Measurements from ENCODE around the gene B3GNT3.
"Not testable (repeated sequence)": the region's sequence is repeated elsewhere in the genome, so short reads cannot be mapped to it uniquely, and the experiment has no call there.

B3GNT3 gene

GRCh38 chr19:17797424-17798201 is 2.7 kb downstream of the B3GNT3 start:
- peak; percentile 7 for DNase-seq

- not testable (repeated sequence) for DNase-seq
Observed at GRCh38 chr19:17798599-17798998, 3.7 kb downstream of the B3GNT3 start.

GRCh38 chr19:17802137-17802858 is 7.4 kb downstream of the B3GNT3 start:
- DNase-seq, result no peak

GRCh38 chr19:17803264-17803896 is 8.4 kb downstream of the B3GNT3 start:
- DNase-seq, result no peak

- no peak for DNase-seq
Observed at GRCh38 chr19:17805427-17805826, 10.5 kb downstream of the B3GNT3 start.

- no peak for DNase-seq
Observed at GRCh38 chr19:17806945-17807344, 12.0 kb downstream of the B3GNT3 start.

- DNase-seq, result no peak
Observed at GRCh38 chr19:17807731-17808316, 12.9 kb downstream of the B3GNT3 start.

- DNase-seq, result no peak
Observed at GRCh38 chr19:17811103-17811502, 16.2 kb downstream of the B3GNT3 start.

- DNase-seq, result no peak
Observed at GRCh38 chr19:17811681-17812080, 16.7 kb downstream of the B3GNT3 start.

- no peak for DNase-seq
Observed at GRCh38 chr19:17812099-17812498, 17.2 kb downstream of the B3GNT3 start.

GRCh38 chr19:17817668-17818363 is 22.9 kb downstream of the B3GNT3 start:
- no peak for DNase-seq

GRCh38 chr19:17821190-17821589 is 26.3 kb downstream of the B3GNT3 start, which contains the start of gene INSL3:
INSL3 (minus strand) TSS chr19:17821519; CDS start chr19:17821506, 13 bp downstream.
- no peak for DNase-seq

GRCh38 chr19:17824339-17824738 is 29.4 kb downstream of the B3GNT3 start:
- DNase-seq, result no peak

- DNase-seq, result no peak
Observed at GRCh38 chr19:17826508-17827056, 31.6 kb downstream of the B3GNT3 start.

GRCh38 chr19:17829855-17830566 is 35.1 kb downstream of the B3GNT3 start:
- DNase-seq, result peak; percentile 66

GRCh38 chr19:17830567-17831418 is 35.9 kb downstream of the B3GNT3 start:
- peak; percentile 83 for DNase-seq

GRCh38 chr19:17831419-17831888 is 36.5 kb downstream of the B3GNT3 start:
- DNase-seq, result no peak

- no peak for DNase-seq
Observed at GRCh38 chr19:17832443-17833208, 37.7 kb downstream of the B3GNT3 start.

- DNase-seq, result no peak
Observed at GRCh38 chr19:17834350-17835181, 39.6 kb downstream of the B3GNT3 start.
